Measurements from ENCODE around the gene SCN5A. TPM values are rescaled to one million over a fixed set of nuclear protein-coding genes. Genes with fewer than 3 reads are reported as not detected.

SCN5A gene
- polyA plus RNA-seq, 1 experiment: 0.74 TPM

DNA sequence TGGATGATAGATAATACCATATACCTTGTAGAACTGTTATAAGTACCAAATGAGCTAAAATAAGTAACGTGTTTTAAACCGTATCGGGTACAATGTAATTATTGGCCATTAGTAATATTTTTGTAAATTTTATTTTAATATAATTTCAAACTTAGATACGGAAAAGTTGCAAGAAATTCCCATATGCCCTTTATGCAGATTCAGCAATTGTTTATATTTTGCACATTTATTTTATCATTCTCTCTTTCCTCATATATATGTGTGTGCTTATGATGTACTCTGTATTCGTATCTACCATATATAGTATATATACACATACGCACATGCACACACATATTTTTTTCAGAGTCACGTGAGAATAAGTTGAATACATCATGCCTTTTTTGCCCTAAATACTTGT, 114.9 kb downstream of the SCN5A start:
- TF ChIP-seq, protein P1, sequence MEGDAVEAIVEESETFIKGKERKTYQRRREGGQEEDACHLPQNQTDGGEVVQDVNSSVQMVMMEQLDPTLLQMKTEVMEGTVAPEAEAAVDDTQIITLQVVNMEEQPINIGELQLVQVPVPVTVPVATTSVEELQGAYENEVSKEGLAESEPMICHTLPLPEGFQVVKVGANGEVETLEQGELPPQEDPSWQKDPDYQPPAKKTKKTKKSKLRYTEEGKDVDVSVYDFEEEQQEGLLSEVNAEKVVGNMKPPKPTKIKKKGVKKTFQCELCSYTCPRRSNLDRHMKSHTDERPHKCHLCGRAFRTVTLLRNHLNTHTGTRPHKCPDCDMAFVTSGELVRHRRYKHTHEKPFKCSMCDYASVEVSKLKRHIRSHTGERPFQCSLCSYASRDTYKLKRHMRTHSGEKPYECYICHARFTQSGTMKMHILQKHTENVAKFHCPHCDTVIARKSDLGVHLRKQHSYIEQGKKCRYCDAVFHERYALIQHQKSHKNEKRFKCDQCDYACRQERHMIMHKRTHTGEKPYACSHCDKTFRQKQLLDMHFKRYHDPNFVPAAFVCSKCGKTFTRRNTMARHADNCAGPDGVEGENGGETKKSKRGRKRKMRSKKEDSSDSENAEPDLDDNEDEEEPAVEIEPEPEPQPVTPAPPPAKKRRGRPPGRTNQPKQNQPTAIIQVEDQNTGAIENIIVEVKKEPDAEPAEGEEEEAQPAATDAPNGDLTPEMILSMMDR (IDR thresholded peaks at IDR 0.05; ENCODE audit: insufficient read depth, low read depth, low read length): no peak
- ChIA-PET POLR2A (no interaction called here), CTCF (interaction anchor here (1.2 to 4.0 kb wide), 2 partner anchors 13 to 309 kb away, joined by 4 to 17 read pairs; no protein-coding TSS in a partner anchor)
- DNase-seq (ENCODE audit: low read depth): no peak
- no peaks in the 10 kb centered on the region for H3K36me3 ChIP-seq (ENCODE audit: control insufficient read depth, insufficient read depth, low read length)
- no peaks in the 10 kb centered on the region for H3K27me3 ChIP-seq (ENCODE audit: control insufficient read depth, insufficient read depth, low read length)
- H3K4me3 ChIP-seq (ENCODE audit: low read depth, low read length): no peak overlapping the region

DNA sequence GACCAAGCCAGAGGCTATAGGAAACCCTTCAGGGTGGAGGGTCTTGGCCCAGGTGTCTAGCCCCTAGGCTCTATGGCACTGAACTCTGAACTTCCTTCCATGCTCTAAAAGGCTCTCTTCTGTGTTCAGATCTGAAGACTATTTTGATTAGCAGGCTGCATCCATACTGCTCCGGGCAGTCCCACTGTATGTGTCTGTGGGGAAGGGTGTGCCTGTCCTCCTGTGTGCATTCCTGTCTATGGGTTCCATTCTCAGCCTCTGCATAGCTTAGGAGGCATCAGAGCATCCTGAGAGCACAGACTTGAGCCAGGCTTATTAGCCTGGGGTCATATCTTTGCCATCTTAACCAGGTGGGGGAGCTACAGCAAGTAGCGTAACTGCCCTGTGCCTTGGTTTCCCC, 115.3 kb downstream of the SCN5A start:
- H3K36me3 ChIP-seq (ENCODE audit: control insufficient read depth, insufficient read depth, low read length): no peaks in the 10 kb centered on the region
- TF ChIP-seq, protein P1 (IDR thresholded peaks at IDR 0.05; ENCODE audit: insufficient read depth, low read depth, low read length): no peak
- no peak overlapping the region for H3K4me3 ChIP-seq (ENCODE audit: low read depth, low read length)
- no peaks in the 10 kb centered on the region for H3K27me3 ChIP-seq (ENCODE audit: control insufficient read depth, insufficient read depth, low read length)
- no peak for DNase-seq (ENCODE audit: low read depth)
- ChIA-PET CTCF (interaction anchor here (1.2 to 4.0 kb wide), 2 partner anchors 13 to 310 kb away, joined by 4 to 17 read pairs; no protein-coding TSS in a partner anchor), POLR2A (no interaction called here)

DNA sequence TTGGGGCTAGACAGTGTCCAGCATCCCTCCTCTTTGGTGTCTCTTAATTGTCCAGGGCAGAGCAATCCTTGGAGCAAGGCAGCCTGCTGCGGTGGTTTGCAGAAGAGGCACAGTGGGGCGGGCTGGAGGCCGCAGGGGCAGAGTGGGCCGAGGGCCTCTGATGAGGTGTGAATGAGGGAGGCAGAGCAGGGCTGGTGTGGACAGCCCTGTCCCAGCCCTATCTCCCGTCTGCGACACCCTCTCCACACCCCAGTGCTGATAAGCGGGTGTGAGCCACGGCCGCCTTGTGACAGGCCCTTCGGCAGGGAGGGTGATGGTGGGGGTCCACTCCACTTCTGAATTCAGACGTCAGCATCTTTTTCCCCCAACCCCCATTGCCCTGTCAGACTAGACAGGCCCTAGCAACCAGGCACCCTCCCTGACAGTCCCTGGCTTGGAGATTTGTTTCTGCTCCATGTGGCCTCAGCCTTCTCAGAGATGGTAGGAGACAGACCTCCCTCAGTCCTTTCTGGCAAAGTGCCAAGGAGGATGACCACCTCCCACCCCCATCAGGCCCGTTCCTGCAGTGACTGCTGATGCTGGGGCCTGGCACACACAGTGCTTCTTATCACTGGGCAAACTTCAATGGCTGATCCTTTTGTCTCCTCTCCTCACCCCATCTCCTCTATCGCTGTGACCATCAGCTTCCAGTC, 116.1 kb downstream of the SCN5A start:
- CTCF ChIA-PET: interaction anchor here (1.2 to 4.0 kb wide), 2 partner anchors 12 to 310 kb away, joined by 4 to 17 read pairs; no protein-coding TSS in a partner anchor
- no peak for DNase-seq (ENCODE audit: low read depth)
- Histone ChIP-seq H3K4me3 (ENCODE audit: low read depth, low read length) (no peak overlapping the region), H3K27me3 (ENCODE audit: control insufficient read depth, insufficient read depth, low read length) (no peaks in the 10 kb centered on the region), H3K36me3 (ENCODE audit: control insufficient read depth, insufficient read depth, low read length) (no peaks in the 10 kb centered on the region)
- POLR2A ChIA-PET: no interaction called here
- TF ChIP-seq, protein P1 (IDR thresholded peaks at IDR 0.05; ENCODE audit: insufficient read depth, low read depth, low read length): no peak

DNA sequence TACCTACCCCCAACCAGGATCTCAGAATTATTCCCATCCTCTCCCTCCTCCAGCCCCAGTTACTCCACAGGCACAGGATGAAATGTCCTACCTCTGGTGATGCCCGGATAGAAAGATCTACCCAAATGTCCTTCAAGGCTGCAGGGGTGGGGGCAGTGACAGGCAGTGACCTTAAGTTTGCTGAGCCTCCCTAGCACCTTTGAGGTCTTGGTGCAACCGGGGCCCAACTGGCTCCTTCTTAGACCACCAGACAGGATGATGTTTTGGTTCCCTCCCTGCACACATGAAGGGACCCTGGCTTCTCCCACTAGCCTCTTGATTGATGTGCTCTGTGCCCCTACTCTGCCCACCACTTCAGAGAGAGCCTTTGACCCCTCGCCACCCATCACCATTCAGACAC, 117.0 kb downstream of the SCN5A start:
- ChIA-PET POLR2A (no interaction called here), CTCF (interaction anchor here (4.0 kb wide), 1 partner anchor 11 kb away, joined by 17 read pairs; no protein-coding TSS in a partner anchor)
- DNase-seq (ENCODE audit: low read depth): no peak
- Histone ChIP-seq H3K4me3 (ENCODE audit: low read depth, low read length) (no peak overlapping the region), H3K27me3 (ENCODE audit: control insufficient read depth, insufficient read depth, low read length) (no peaks in the 10 kb centered on the region), H3K36me3 (ENCODE audit: control insufficient read depth, insufficient read depth, low read length) (no peaks in the 10 kb centered on the region)
- TF ChIP-seq, protein P1 (IDR thresholded peaks at IDR 0.05; ENCODE audit: insufficient read depth, low read depth, low read length): no peak

DNA sequence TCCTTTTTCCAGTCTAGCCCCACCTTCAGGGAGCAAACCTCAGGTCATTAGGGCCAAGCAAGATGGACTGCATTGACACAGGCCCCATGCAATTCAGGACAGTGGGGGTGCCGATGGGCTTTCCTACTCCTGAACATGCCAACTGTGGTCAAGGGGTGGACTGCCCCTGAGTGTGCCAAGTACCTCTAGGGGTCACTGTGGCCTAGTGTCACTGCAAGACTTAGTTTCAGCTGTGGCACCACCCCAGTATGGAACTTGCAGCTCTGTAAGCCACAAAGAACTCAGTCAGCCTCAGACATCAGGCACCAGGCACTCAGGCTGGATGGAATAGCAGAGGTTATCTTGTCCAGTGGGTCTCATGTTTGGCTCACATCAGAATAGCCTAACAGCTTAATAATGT, 121.0 kb downstream of the SCN5A start:
- Histone ChIP-seq H3K36me3 (ENCODE audit: control insufficient read depth, insufficient read depth, low read length) (peaks cover 3% of the 10 kb centered on the region; the same call in 1 of the 2 replicates), H3K4me3 (ENCODE audit: low read depth, low read length) (no peak overlapping the region), H3K27me3 (ENCODE audit: control insufficient read depth, insufficient read depth, low read length) (no peaks in the 10 kb centered on the region)
- DNase-seq (ENCODE audit: low read depth): no peak
- CTCF ChIA-PET: interaction anchor here (2.2 kb wide), 1 partner anchor 123 kb away, joined by 5 read pairs; no protein-coding TSS in a partner anchor
- TF ChIP-seq, protein P1 (IDR thresholded peaks at IDR 0.05; ENCODE audit: insufficient read depth, low read depth, low read length): no peak
- POLR2A ChIA-PET: no interaction called here
